ENCODE data around the gene ZNF511.

The ZNF511 gene

GRCh38 chr10:133355266-133355665 is 46.6 kb downstream of the ZNF511 start:
- no peaks in the 10 kb centered on the region for H3K9me3 ChIP-seq (ENCODE audit: control insufficient read depth, low read depth, low read length)
- no peak overlapping the region for H3K27ac ChIP-seq (ENCODE audit: low read length)
- H3K9ac ChIP-seq (ENCODE audit: low read length) = no peak overlapping the region
- H3K4me3 ChIP-seq (ENCODE audit: low read length) = no peak overlapping the region
- H3K36me3 ChIP-seq (ENCODE audit: control insufficient read depth, low read depth, low read length) = peaks cover 5% of the 10 kb centered on the region
- H3K4me1 ChIP-seq (ENCODE audit: control insufficient read depth, low read depth, low read length) = no peaks in the 10 kb centered on the region
- peaks cover 8% of the 10 kb centered on the region for H3K27me3 ChIP-seq (ENCODE audit: control insufficient read depth, insufficient read depth, low read length)

GRCh38 chr10:133355991-133356390 is 47.3 kb downstream of the ZNF511 start:
- peaks cover 9% of the 10 kb centered on the region for H3K27me3 ChIP-seq (ENCODE audit: control insufficient read depth, insufficient read depth, low read length)
- no peaks in the 10 kb centered on the region for H3K4me1 ChIP-seq (ENCODE audit: control insufficient read depth, low read depth, low read length)
- no peak overlapping the region for H3K9ac ChIP-seq (ENCODE audit: low read length)
- no peaks in the 10 kb centered on the region for H3K9me3 ChIP-seq (ENCODE audit: control insufficient read depth, low read depth, low read length)
- no peak overlapping the region for H3K27ac ChIP-seq (ENCODE audit: low read length)
- peaks cover 5% of the 10 kb centered on the region for H3K36me3 ChIP-seq (ENCODE audit: control insufficient read depth, low read depth, low read length)
- H3K4me3 ChIP-seq (ENCODE audit: low read length) = no peak overlapping the region

GRCh38 chr10:133356549-133357284 is 48.0 kb downstream of the ZNF511 start:
- H3K36me3 ChIP-seq (ENCODE audit: control insufficient read depth, low read depth, low read length) = peaks cover 5% of the 10 kb centered on the region
- peak overlapping the region; percentile 59 for H3K9ac ChIP-seq (ENCODE audit: low read length)
- H3K27me3 ChIP-seq (ENCODE audit: control insufficient read depth, insufficient read depth, low read length) = peaks cover 9% of the 10 kb centered on the region
- no peaks in the 10 kb centered on the region for H3K9me3 ChIP-seq (ENCODE audit: control insufficient read depth, low read depth, low read length)
- no peak overlapping the region for H3K27ac ChIP-seq (ENCODE audit: low read length)
- peak overlapping the region; percentile 73 for H3K4me3 ChIP-seq (ENCODE audit: low read length)
- H3K4me1 ChIP-seq (ENCODE audit: control insufficient read depth, low read depth, low read length) = no peaks in the 10 kb centered on the region

- H3K9ac ChIP-seq (ENCODE audit: low read length) = peak within 1 kb of the TSS; percentile 59
- H3K27ac ChIP-seq (ENCODE audit: low read length) = no peak within 1 kb of the TSS
- H3K36me3 ChIP-seq (ENCODE audit: control insufficient read depth, low read depth, low read length) = peaks cover 12% of the 10 kb centered on the region
- H3K4me3 ChIP-seq (ENCODE audit: low read length) = peak within 1 kb of the TSS; percentile 73
- H3K9me3 ChIP-seq (ENCODE audit: control insufficient read depth, low read depth, low read length) = no peaks in the 10 kb centered on the region
- no peaks in the 10 kb centered on the region for H3K4me1 ChIP-seq (ENCODE audit: control insufficient read depth, low read depth, low read length)
- peaks cover 9% of the 10 kb centered on the region for H3K27me3 ChIP-seq (ENCODE audit: control insufficient read depth, insufficient read depth, low read length)
Measured at GRCh38 chr10:133357285-133358161, 48.8 kb downstream of the ZNF511 start, which contains the start of gene FUOM. Gene FUOM (minus strand): TSS chr10:133358019. CDS start chr10:133358007, 12 bp downstream.

- no peaks in the 10 kb centered on the region for H3K4me1 ChIP-seq (ENCODE audit: control insufficient read depth, low read depth, low read length)
- no peaks in the 10 kb centered on the region for H3K9me3 ChIP-seq (ENCODE audit: control insufficient read depth, low read depth, low read length)
- H3K27me3 ChIP-seq (ENCODE audit: control insufficient read depth, insufficient read depth, low read length) = peaks cover 9% of the 10 kb centered on the region
- H3K36me3 ChIP-seq (ENCODE audit: control insufficient read depth, low read depth, low read length) = peaks cover 21% of the 10 kb centered on the region
- no peak overlapping the region for H3K4me3 ChIP-seq (ENCODE audit: low read length)
- no peak overlapping the region for H3K9ac ChIP-seq (ENCODE audit: low read length)
- H3K27ac ChIP-seq (ENCODE audit: low read length) = no peak overlapping the region
Measured at GRCh38 chr10:133358162-133358924, 49.6 kb downstream of the ZNF511 start.

- H3K27ac ChIP-seq (ENCODE audit: low read length) = no peak overlapping the region
- no peaks in the 10 kb centered on the region for H3K9me3 ChIP-seq (ENCODE audit: control insufficient read depth, low read depth, low read length)
- peaks cover 9% of the 10 kb centered on the region for H3K27me3 ChIP-seq (ENCODE audit: control insufficient read depth, insufficient read depth, low read length)
- no peak overlapping the region for H3K4me3 ChIP-seq (ENCODE audit: low read length)
- H3K36me3 ChIP-seq (ENCODE audit: control insufficient read depth, low read depth, low read length) = peaks cover 24% of the 10 kb centered on the region
- no peaks in the 10 kb centered on the region for H3K4me1 ChIP-seq (ENCODE audit: control insufficient read depth, low read depth, low read length)
- H3K9ac ChIP-seq (ENCODE audit: low read length) = no peak overlapping the region
Measured at GRCh38 chr10:133358925-133359310, 50.2 kb downstream of the ZNF511 start.

- Histone ChIP-seq H3K9me3 (ENCODE audit: control insufficient read depth, low read depth, low read length) (no peaks in the 10 kb centered on the region), H3K4me1 (ENCODE audit: control insufficient read depth, low read depth, low read length) (no peaks in the 10 kb centered on the region), H3K4me3 (ENCODE audit: low read length) (no peak overlapping the region), H3K27me3 (ENCODE audit: control insufficient read depth, insufficient read depth, low read length) (peaks cover 9% of the 10 kb centered on the region), H3K9ac (ENCODE audit: low read length) (no peak overlapping the region), H3K27ac (ENCODE audit: low read length) (no peak overlapping the region), H3K36me3 (ENCODE audit: control insufficient read depth, low read depth, low read length) (peaks cover 29% of the 10 kb centered on the region)
Measured at GRCh38 chr10:133359554-133359971, 50.8 kb downstream of the ZNF511 start.

- peaks cover 9% of the 10 kb centered on the region for H3K27me3 ChIP-seq (ENCODE audit: control insufficient read depth, insufficient read depth, low read length)
- no peak overlapping the region for H3K9ac ChIP-seq (ENCODE audit: low read length)
- H3K36me3 ChIP-seq (ENCODE audit: control insufficient read depth, low read depth, low read length) = peaks cover 31% of the 10 kb centered on the region
- H3K4me3 ChIP-seq (ENCODE audit: low read length) = no peak overlapping the region
- no peak overlapping the region for H3K27ac ChIP-seq (ENCODE audit: low read length)
- H3K4me1 ChIP-seq (ENCODE audit: control insufficient read depth, low read depth, low read length) = no peaks in the 10 kb centered on the region
- no peaks in the 10 kb centered on the region for H3K9me3 ChIP-seq (ENCODE audit: control insufficient read depth, low read depth, low read length)
Measured at GRCh38 chr10:133359972-133360610, 51.4 kb downstream of the ZNF511 start.

- Histone ChIP-seq H3K36me3 (ENCODE audit: control insufficient read depth, low read depth, low read length) (peaks cover 35% of the 10 kb centered on the region), H3K27ac (ENCODE audit: low read length) (no peak overlapping the region), H3K4me1 (ENCODE audit: control insufficient read depth, low read depth, low read length) (no peaks in the 10 kb centered on the region), H3K27me3 (ENCODE audit: control insufficient read depth, insufficient read depth, low read length) (peaks cover 9% of the 10 kb centered on the region), H3K4me3 (ENCODE audit: low read length) (no peak overlapping the region), H3K9ac (ENCODE audit: low read length) (no peak overlapping the region), H3K9me3 (ENCODE audit: control insufficient read depth, low read depth, low read length) (no peaks in the 10 kb centered on the region)
Measured at GRCh38 chr10:133361227-133361626, 52.5 kb downstream of the ZNF511 start.

- Histone ChIP-seq H3K27me3 (ENCODE audit: control insufficient read depth, insufficient read depth, low read length) (peaks cover 9% of the 10 kb centered on the region), H3K36me3 (ENCODE audit: control insufficient read depth, low read depth, low read length) (peaks cover 42% of the 10 kb centered on the region)
Measured at GRCh38 chr10:133361773-133362441, 53.2 kb downstream of the ZNF511 start.

More at GRCh38 chr10:133361773-133362441, 53.2 kb downstream of the ZNF511 start:
- H3K4me3 ChIP-seq (ENCODE audit: low read length) = no peak overlapping the region
- H3K9ac ChIP-seq (ENCODE audit: low read length) = no peak overlapping the region
- H3K27ac ChIP-seq (ENCODE audit: low read length) = no peak overlapping the region
- no peaks in the 10 kb centered on the region for H3K4me1 ChIP-seq (ENCODE audit: control insufficient read depth, low read depth, low read length)
- no peaks in the 10 kb centered on the region for H3K9me3 ChIP-seq (ENCODE audit: control insufficient read depth, low read depth, low read length)
